ENCODE data around the gene CCDC127.

Gene CCDC127

GRCh38 chr5:180286-180918 lies 37.6 kb downstream of the CCDC127 start:
- DNase-seq (ENCODE audit: insufficient read length, low spot score), result no peak
- FAIRE-seq, result no peak
- TF ChIP-seq PAX5 (IDR thresholded peaks at IDR 0.05; ENCODE audit: insufficient read depth, low read length, severe bottlenecking), result no peak
- no peak for TF ChIP-seq TAF1 (IDR thresholded peaks at IDR 0.05; ENCODE audit: low read depth, low read length)
- no peak for TF ChIP-seq POLR2AphosphoS5 (IDR thresholded peaks at IDR 0.05; ENCODE audit: low read depth, low read length)
- no peak for TF ChIP-seq SPI1 (IDR thresholded peaks at IDR 0.05; ENCODE audit: low read depth, low read length)
- TF ChIP-seq POLR2A (IDR thresholded peaks at IDR 0.05; ENCODE audit: low read depth, low read length), result no peak
- TF ChIP-seq POU2F2 (IDR thresholded peaks at IDR 0.05; ENCODE audit: low read depth, low read length), result no peak

DNA sequence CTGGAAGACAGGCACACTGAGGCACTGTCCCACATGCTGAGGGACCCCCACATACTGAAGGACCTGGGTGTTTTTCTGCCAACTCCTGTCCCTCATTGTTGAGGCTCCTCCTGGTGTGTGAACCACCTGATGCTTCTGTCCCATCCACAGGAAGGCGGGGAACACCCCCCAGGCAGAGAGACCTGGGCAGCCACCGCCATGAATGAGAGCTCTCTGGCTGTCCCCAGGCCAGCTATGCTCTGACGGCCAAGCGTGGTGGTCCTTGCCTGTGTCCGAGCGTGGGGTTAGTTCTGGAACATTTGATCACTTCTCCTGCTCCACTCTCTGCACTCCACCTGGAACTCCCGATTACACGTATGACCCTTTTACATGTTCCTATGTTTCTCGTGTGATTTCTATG lies 38.6 kb downstream of the CCDC127 start:
- DNase-seq (ENCODE audit: insufficient read length, low spot score), result no peak
- no peak for TF ChIP-seq POLR2AphosphoS5 (IDR thresholded peaks at IDR 0.05; ENCODE audit: low read depth, low read length)
- TF ChIP-seq SPI1 (IDR thresholded peaks at IDR 0.05; ENCODE audit: low read depth, low read length), result no peak
- TF ChIP-seq POU2F2 (IDR thresholded peaks at IDR 0.05; ENCODE audit: low read depth, low read length), result no peak
- FAIRE-seq, result no peak

DNA sequence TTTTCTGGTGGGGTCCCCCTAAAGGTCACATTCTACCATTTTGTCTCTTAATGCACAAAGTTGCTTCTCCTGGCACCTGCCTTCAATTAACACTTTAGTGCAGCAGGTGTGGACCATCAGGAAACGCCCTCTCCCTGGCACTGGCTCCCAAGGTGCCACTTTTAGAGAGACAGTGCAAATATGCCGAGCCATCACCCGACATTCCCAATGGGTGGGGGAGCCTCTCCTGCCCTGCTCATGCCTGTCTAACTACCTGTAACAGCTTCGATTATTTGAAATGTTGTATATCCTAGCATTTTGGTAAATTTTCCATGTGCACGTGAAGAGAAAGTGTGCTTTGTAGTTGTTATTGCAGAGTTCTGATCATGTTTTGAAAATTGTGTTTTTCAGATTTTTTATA lies 39.8 kb downstream of the CCDC127 start:
- FAIRE-seq (no peak), DNase-seq (ENCODE audit: insufficient read length, low spot score) (no peak)
- no peak for TF ChIP-seq TAF1 (IDR thresholded peaks at IDR 0.05; ENCODE audit: low read depth, low read length)
- no peak for TF ChIP-seq SPI1 (IDR thresholded peaks at IDR 0.05; ENCODE audit: low read depth, low read length)
- no peak for TF ChIP-seq POU2F2 (IDR thresholded peaks at IDR 0.05; ENCODE audit: low read depth, low read length)
- TF ChIP-seq POLR2A (IDR thresholded peaks at IDR 0.05; ENCODE audit: low read depth, low read length), result no peak
- TF ChIP-seq PAX5 (IDR thresholded peaks at IDR 0.05; ENCODE audit: insufficient read depth, low read length, severe bottlenecking), result no peak
- TF ChIP-seq POLR2AphosphoS5 (IDR thresholded peaks at IDR 0.05; ENCODE audit: low read depth, low read length), result no peak

DNA sequence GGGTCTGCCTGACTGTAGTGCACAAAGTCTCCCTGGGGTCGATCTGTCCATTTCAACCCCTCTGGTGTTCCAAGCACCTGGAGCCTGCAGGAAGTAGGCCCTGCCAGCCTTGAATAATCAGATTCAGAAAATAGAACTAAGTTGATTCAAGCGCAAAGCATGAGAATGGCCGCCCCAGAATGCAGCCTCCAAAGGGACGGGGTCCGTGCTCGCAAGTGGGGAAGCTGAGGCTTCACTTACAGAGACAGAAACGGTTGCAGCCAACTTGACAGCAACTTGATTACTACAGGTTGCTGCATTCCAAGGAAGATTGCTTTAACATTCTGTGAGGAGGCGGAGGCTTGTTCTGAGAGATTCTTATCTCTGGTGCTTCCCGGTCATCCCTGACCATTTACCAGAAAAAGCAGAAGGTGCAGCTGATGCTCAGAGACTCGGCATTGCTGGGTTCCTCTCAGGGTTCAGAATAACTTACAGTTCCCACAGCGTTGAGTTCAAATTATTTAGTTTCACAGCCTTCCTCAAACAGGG lies 41.6 kb downstream of the CCDC127 start:
- FAIRE-seq (no peak), DNase-seq (ENCODE audit: insufficient read length, low spot score) (no peak)
- no peak for TF ChIP-seq TAF1 (IDR thresholded peaks at IDR 0.05; ENCODE audit: low read depth, low read length)
- no peak for TF ChIP-seq POLR2AphosphoS5 (IDR thresholded peaks at IDR 0.05; ENCODE audit: low read depth, low read length)
- TF ChIP-seq SPI1 (IDR thresholded peaks at IDR 0.05; ENCODE audit: low read depth, low read length), result no peak
- TF ChIP-seq PAX5 (IDR thresholded peaks at IDR 0.05; ENCODE audit: insufficient read depth, low read length, severe bottlenecking), result no peak
- TF ChIP-seq POU2F2 (IDR thresholded peaks at IDR 0.05; ENCODE audit: low read depth, low read length), result no peak
- no peak for TF ChIP-seq POLR2A (IDR thresholded peaks at IDR 0.05; ENCODE audit: low read depth, low read length)

- no peak for DNase-seq (ENCODE audit: insufficient read length, low spot score)
- TF ChIP-seq POU2F2 (IDR thresholded peaks at IDR 0.05; ENCODE audit: low read depth, low read length) (no peak), SPI1 (IDR thresholded peaks at IDR 0.05; ENCODE audit: low read depth, low read length) (no peak), POLR2AphosphoS5 (IDR thresholded peaks at IDR 0.05; ENCODE audit: low read depth, low read length) (no peak), TAF1 (IDR thresholded peaks at IDR 0.05; ENCODE audit: low read depth, low read length) (no peak), POLR2A (IDR thresholded peaks at IDR 0.05; ENCODE audit: low read depth, low read length) (no peak), PAX5 (IDR thresholded peaks at IDR 0.05; ENCODE audit: insufficient read depth, low read length, severe bottlenecking) (no peak)
- no peak for FAIRE-seq
Observed at GRCh38 chr5:174876-175465, 43.0 kb downstream of the CCDC127 start.

GRCh38 chr5:174291-174600 lies 43.7 kb downstream of the CCDC127 start:
- FAIRE-seq (no peak), DNase-seq (ENCODE audit: insufficient read length, low spot score) (no peak)
- TF ChIP-seq TAF1 (IDR thresholded peaks at IDR 0.05; ENCODE audit: low read depth, low read length), result no peak
- TF ChIP-seq POLR2A (IDR thresholded peaks at IDR 0.05; ENCODE audit: low read depth, low read length), result no peak
- no peak for TF ChIP-seq POLR2AphosphoS5 (IDR thresholded peaks at IDR 0.05; ENCODE audit: low read depth, low read length)
- TF ChIP-seq PAX5 (IDR thresholded peaks at IDR 0.05; ENCODE audit: insufficient read depth, low read length, severe bottlenecking), result no peak
- TF ChIP-seq SPI1 (IDR thresholded peaks at IDR 0.05; ENCODE audit: low read depth, low read length), result no peak
- no peak for TF ChIP-seq POU2F2 (IDR thresholded peaks at IDR 0.05; ENCODE audit: low read depth, low read length)

DNA sequence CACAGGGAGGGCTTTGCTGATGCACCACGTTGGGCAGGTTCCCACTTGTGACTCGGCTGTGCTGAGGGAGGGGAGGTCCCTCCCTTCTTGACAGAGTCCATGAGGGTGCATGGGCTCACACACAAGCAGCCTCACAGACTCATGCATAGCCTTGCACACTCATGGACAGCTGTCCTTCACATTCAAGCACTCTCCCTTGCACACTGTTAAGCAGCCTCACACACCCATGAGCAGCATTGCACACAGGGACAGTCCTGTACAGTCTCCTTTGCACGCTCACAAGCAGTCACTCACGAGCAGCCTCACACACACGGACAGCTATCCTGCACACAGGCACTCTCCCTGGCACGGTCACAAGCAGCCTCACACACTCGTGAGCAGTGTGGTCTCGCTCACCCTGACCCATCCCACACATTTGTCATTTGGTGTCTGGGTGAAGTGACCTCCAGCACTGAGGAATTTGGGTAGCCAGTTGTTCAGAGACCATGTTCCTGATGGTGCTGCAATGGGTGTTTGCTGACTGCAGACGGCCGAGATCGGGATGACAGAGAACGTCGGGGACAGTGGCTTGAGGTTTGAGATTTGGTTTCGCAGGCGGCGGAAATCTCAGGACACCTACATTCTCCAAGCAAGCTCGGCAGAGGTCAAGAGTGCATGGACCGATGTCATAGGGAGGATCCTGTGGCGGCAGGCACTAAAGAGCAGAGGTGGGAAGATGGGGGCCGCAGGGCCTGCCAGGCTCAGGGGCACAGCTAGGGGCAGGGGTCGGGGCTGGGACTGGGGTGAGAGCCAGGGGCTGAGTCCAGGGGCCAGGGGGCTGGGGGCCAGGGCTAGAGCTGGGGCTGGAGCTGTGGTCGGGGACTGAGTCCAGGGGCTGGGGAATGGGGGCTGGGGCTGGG lies 44.3 kb downstream of the CCDC127 start:
- DNase-seq (ENCODE audit: insufficient read length, low spot score) (no peak), FAIRE-seq (no peak)
- TF ChIP-seq SPI1 (IDR thresholded peaks at IDR 0.05; ENCODE audit: low read depth, low read length) (no peak), TAF1 (IDR thresholded peaks at IDR 0.05; ENCODE audit: low read depth, low read length) (no peak)

- DNase-seq (ENCODE audit: insufficient read length, low spot score) (no peak), FAIRE-seq (no peak)
- TF ChIP-seq POLR2A (IDR thresholded peaks at IDR 0.05; ENCODE audit: low read depth, low read length), result no peak
- no peak for TF ChIP-seq POU2F2 (IDR thresholded peaks at IDR 0.05; ENCODE audit: low read depth, low read length)
- no peak for TF ChIP-seq POLR2AphosphoS5 (IDR thresholded peaks at IDR 0.05; ENCODE audit: low read depth, low read length)
- TF ChIP-seq TAF1 (IDR thresholded peaks at IDR 0.05; ENCODE audit: low read depth, low read length), result no peak
- TF ChIP-seq PAX5 (IDR thresholded peaks at IDR 0.05; ENCODE audit: insufficient read depth, low read length, severe bottlenecking), result no peak
- no peak for TF ChIP-seq SPI1 (IDR thresholded peaks at IDR 0.05; ENCODE audit: low read depth, low read length)
Observed at GRCh38 chr5:172841-173251, 45.1 kb downstream of the CCDC127 start.

DNA sequence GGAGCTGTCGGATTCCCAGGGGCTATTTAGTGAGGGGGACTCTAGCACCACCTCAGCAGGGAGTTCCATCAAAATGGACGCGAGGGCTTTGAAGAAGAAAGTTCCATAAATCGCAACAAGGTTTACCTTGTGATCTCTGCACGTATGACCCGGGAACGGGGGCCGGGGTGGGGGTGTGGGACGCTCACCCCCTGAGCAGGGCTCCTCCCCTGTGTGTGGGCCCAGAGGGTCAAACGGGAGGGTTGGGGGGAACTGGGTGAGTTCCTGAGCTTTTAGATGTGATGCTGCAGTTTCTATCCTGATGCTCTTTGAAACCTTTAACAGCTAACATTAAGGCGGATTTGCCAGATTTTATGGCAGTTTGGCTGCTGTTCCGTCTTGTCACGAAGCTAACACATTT lies 45.5 kb downstream of the CCDC127 start:
- DNase-seq (ENCODE audit: insufficient read length, low spot score) (no peak), FAIRE-seq (no peak)
- TF ChIP-seq TAF1 (IDR thresholded peaks at IDR 0.05; ENCODE audit: low read depth, low read length), result no peak
- TF ChIP-seq POU2F2 (IDR thresholded peaks at IDR 0.05; ENCODE audit: low read depth, low read length), result no peak
- no peak for TF ChIP-seq POLR2A (IDR thresholded peaks at IDR 0.05; ENCODE audit: low read depth, low read length)
- TF ChIP-seq POLR2AphosphoS5 (IDR thresholded peaks at IDR 0.05; ENCODE audit: low read depth, low read length), result no peak
- no peak for TF ChIP-seq PAX5 (IDR thresholded peaks at IDR 0.05; ENCODE audit: insufficient read depth, low read length, severe bottlenecking)
- no peak for TF ChIP-seq SPI1 (IDR thresholded peaks at IDR 0.05; ENCODE audit: low read depth, low read length)

Data from GM12891 (cell line).